HL-60 (cell line): ENCODE data around the gene ASTN2.

Source experiments
- DNase-seq, 2 experiments: peaks; one replicate each; pipeline ENCODE4 v3.0.0-alpha.2; 2010 to 2020; ENCODE audit warnings: low read depth in 1 of 2, low spot score in 1 of 2
- H3K27ac ChIP-seq: fragments of 250-450 bp; sonication (Bioruptor Pico); replicated peaks from 2 replicates; pipeline ENCODE4 v1.5.1; 2020; ENCODE audit warnings: mild to moderate bottlenecking, moderate library complexity
- H3K27me3 ChIP-seq: fragments of 250-450 bp; sonication (Bioruptor Pico); 2 replicates; pipeline ENCODE4 v1.5.1; 2021; ENCODE audit warnings: mild to moderate bottlenecking, moderate library complexity; ENCODE audit not compliant: insufficient read depth, poor library complexity, severe bottlenecking
- H3K4me3 ChIP-seq: replicated peaks from 2 replicates; pipeline ENCODE4 v1.5.1; 2011; ENCODE audit warnings: mild to moderate bottlenecking, control low read depth, low read length; ENCODE audit not compliant: insufficient read depth
- GABPA ChIP-seq: IDR thresholded peaks from 2 replicates; pipeline ENCODE4 v1.6.1; 2012; ENCODE audit warnings: low read depth
- POLR2AphosphoS5 ChIP-seq: IDR thresholded peaks from 2 replicates; pipeline ENCODE4 v1.6.1; 2012; ENCODE audit warnings: low read depth
- SPI1 ChIP-seq: IDR thresholded peaks from 2 replicates; pipeline ENCODE4 v1.6.1; 2012; ENCODE audit warnings: low read depth, mild to moderate bottlenecking, borderline replicate concordance
- TF ChIP-seq, protein P1 (sequence below): IDR thresholded peaks from 2 replicates; pipeline ENCODE4 v1.6.1; 2012; ENCODE audit warnings: low read depth; ENCODE audit not compliant: insufficient replicate concordance
- TF ChIP-seq, protein P2 (sequence below): IDR thresholded peaks from one replicate; pipeline ENCODE4 v1.5.1; 2011; ENCODE audit warnings: low read length, control low read depth, inconsistent platforms; ENCODE audit not compliant: insufficient read depth

Gene ASTN2

DNA sequence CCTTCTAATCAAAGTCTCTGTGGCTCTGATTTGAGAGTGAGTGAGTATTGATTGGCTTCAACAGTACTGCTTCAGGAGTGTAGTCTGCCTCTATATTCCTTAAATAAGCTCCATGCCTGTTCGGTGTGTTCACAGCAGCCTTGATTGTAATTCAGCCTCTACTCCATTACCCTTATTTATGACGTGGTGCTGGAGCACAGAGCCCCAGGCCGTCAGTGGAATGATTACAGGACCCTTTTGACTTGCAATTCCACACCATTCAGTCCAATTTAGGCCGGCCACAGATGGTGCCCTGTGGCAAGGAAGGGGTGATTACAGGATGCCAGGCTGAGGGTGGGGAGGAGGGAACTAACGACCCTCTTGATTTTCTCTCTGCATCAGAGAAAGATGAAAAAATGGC lies 110.3 kb downstream of the ASTN2 start:
- no peak for TF ChIP-seq SPI1
- TF ChIP-seq, protein P1, sequence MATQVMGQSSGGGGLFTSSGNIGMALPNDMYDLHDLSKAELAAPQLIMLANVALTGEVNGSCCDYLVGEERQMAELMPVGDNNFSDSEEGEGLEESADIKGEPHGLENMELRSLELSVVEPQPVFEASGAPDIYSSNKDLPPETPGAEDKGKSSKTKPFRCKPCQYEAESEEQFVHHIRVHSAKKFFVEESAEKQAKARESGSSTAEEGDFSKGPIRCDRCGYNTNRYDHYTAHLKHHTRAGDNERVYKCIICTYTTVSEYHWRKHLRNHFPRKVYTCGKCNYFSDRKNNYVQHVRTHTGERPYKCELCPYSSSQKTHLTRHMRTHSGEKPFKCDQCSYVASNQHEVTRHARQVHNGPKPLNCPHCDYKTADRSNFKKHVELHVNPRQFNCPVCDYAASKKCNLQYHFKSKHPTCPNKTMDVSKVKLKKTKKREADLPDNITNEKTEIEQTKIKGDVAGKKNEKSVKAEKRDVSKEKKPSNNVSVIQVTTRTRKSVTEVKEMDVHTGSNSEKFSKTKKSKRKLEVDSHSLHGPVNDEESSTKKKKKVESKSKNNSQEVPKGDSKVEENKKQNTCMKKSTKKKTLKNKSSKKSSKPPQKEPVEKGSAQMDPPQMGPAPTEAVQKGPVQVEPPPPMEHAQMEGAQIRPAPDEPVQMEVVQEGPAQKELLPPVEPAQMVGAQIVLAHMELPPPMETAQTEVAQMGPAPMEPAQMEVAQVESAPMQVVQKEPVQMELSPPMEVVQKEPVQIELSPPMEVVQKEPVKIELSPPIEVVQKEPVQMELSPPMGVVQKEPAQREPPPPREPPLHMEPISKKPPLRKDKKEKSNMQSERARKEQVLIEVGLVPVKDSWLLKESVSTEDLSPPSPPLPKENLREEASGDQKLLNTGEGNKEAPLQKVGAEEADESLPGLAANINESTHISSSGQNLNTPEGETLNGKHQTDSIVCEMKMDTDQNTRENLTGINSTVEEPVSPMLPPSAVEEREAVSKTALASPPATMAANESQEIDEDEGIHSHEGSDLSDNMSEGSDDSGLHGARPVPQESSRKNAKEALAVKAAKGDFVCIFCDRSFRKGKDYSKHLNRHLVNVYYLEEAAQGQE: no peak
- TF ChIP-seq, protein P2, sequence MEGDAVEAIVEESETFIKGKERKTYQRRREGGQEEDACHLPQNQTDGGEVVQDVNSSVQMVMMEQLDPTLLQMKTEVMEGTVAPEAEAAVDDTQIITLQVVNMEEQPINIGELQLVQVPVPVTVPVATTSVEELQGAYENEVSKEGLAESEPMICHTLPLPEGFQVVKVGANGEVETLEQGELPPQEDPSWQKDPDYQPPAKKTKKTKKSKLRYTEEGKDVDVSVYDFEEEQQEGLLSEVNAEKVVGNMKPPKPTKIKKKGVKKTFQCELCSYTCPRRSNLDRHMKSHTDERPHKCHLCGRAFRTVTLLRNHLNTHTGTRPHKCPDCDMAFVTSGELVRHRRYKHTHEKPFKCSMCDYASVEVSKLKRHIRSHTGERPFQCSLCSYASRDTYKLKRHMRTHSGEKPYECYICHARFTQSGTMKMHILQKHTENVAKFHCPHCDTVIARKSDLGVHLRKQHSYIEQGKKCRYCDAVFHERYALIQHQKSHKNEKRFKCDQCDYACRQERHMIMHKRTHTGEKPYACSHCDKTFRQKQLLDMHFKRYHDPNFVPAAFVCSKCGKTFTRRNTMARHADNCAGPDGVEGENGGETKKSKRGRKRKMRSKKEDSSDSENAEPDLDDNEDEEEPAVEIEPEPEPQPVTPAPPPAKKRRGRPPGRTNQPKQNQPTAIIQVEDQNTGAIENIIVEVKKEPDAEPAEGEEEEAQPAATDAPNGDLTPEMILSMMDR: no peak
- no peak for TF ChIP-seq POLR2AphosphoS5
- TF ChIP-seq GABPA: no peak
- H3K4me3 ChIP-seq: no peak overlapping the region
- no peaks in the 10 kb centered on the region for H3K27me3 ChIP-seq
- no peak overlapping the region for H3K27ac ChIP-seq
- DNase-seq: no peak

DNA sequence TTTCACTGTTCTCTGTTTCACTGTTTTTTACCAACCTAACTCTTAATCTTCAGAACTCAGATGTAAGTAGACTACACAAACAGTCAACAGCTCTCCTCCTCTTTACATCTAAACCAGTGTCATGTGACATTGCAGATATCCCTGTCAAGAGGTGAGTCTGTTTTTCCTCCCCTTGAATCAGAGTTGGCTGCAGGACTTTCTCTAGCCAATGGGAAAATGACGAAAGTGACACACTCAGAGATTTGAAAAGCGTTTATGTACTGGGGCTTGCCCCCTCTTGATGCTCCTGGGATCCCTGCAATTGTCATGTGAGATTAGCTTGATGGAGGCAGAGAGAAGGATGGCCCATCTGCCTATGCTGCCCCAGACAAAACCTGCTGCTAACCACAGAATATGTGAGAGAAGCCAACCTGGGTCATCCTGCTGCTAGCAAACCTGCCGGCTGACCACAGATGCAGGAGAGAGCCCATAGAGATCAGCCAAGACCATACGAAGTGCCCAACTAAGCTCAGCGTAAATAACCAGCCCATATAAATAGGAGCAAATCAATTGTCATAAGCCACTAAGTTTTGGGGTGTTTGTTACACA lies 111.1 kb downstream of the ASTN2 start:
- no peak for DNase-seq
- no peak overlapping the region for H3K4me3 ChIP-seq
- TF ChIP-seq, protein P1: no peak
- TF ChIP-seq SPI1 (no peak), POLR2AphosphoS5 (no peak), GABPA (no peak)
- TF ChIP-seq, protein P2: no peak
- no peaks in the 10 kb centered on the region for H3K27me3 ChIP-seq
- H3K27ac ChIP-seq: no peak overlapping the region

DNA sequence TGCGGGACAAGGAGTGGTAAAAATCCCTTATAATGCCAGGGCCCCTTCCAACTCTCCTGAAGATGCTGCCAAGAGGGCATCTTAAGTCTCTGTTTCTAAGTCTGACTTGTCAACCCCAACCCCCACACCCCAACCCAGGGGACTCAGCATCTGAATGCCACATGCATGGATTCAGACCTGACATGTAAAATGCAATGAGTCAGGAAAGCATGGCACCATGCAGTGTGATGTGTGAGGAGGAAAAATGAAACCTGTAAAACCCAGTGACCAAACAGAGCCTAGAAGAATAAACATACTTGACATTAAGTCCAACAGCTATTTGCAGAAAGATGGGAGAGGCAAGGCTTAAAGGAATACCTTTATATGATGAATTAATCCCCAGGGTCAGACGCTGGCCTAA lies 112.4 kb downstream of the ASTN2 start:
- Histone ChIP-seq H3K4me3 (no peak overlapping the region), H3K27ac (no peak overlapping the region), H3K27me3 (no peaks in the 10 kb centered on the region)
- no peak for DNase-seq
- TF ChIP-seq, protein P1: no peak
- TF ChIP-seq SPI1 (no peak), POLR2AphosphoS5 (no peak), GABPA (no peak)
- TF ChIP-seq, protein P2: no peak
